OCI-LY1 (cell line): ENCODE results near the gene SOWAHD.
"Not testable (repeated sequence)": the region's sequence is repeated elsewhere in the genome, so short reads cannot be mapped to it uniquely, and the experiment has no call there.

ENCODE experiments used
- H2AFZ ChIP-seq: fragments of 200-600 bp; sonication (generic), shearing (Covaris generic); 2 replicates; pipeline ENCODE4 v1.6.0; 2014; ENCODE audit warnings: antibody characterized with exemption, mild to moderate bottlenecking, low read length
- H3F3A ChIP-seq: fragments of 200-600 bp; sonication (generic), shearing (Covaris generic); 2 replicates; pipeline ENCODE4 v1.6.0; 2014; ENCODE audit warnings: mild to moderate bottlenecking, antibody characterized with exemption, low read length, moderate library complexity; ENCODE audit not compliant: insufficient read depth
- H3K27ac ChIP-seq: fragments of 200-600 bp; sonication (generic); 2 replicates; pipeline ENCODE4 v1.5.1; 2014; ENCODE audit warnings: low read length, mixed run types, mild to moderate bottlenecking, low read depth; ENCODE audit not compliant: poor library complexity, severe bottlenecking
- H3K27me3 ChIP-seq: fragments of 200-600 bp; sonication (generic); 2 replicates; pipeline ENCODE4 v1.6.0; 2014; ENCODE audit warnings: antibody characterized with exemption, mild to moderate bottlenecking, low read length, moderate library complexity; ENCODE audit not compliant: insufficient read depth
- H3K36me3 ChIP-seq: fragments of 200-600 bp; sonication (generic); 2 replicates; pipeline ENCODE4 v1.6.1; 2014; ENCODE audit warnings: mild to moderate bottlenecking, antibody characterized with exemption, low read length, moderate library complexity, mixed read lengths; ENCODE audit not compliant: insufficient read depth
- H3K4me1 ChIP-seq: fragments of 200-600 bp; sonication (generic); 2 replicates; pipeline ENCODE4 v1.5.1; 2014; ENCODE audit warnings: mild to moderate bottlenecking, low read length, moderate library complexity; ENCODE audit not compliant: insufficient read depth, severe bottlenecking
- H3K4me2 ChIP-seq: fragments of 200-600 bp; sonication (generic), shearing (Covaris generic); 2 replicates; pipeline ENCODE4 v1.6.1; 2014; ENCODE audit warnings: low read length
- H3K4me3 ChIP-seq: fragments of 200-600 bp; sonication (generic); 2 replicates; pipeline ENCODE4 v1.5.1; 2014; ENCODE audit warnings: low read length, low read depth, mild to moderate bottlenecking, mixed read lengths; ENCODE audit not compliant: poor library complexity, severe bottlenecking
- H3K79me2 ChIP-seq: fragments of 200-600 bp; shearing (Covaris generic); 2 replicates; pipeline ENCODE4 v1.6.1; 2016; ENCODE audit warnings: mixed run types, low read length, mixed read lengths; ENCODE audit not compliant: insufficient read depth
- H3K9ac ChIP-seq: fragments of 200-600 bp; sonication (generic), shearing (Covaris generic); 2 replicates; pipeline ENCODE4 v1.6.1; 2014; ENCODE audit warnings: mild to moderate bottlenecking, low read length, mixed read lengths
- H3K9me2 ChIP-seq: fragments of 200-600 bp; sonication (generic), shearing (Covaris generic); 2 replicates; pipeline ENCODE4 v1.6.1; 2014; ENCODE audit warnings: low read depth, mild to moderate bottlenecking, low read length, mixed read lengths
- H3K9me3 ChIP-seq: fragments of 200-600 bp; shearing (Covaris generic); 2 replicates; pipeline ENCODE4 v1.6.1; 2014; ENCODE audit warnings: low read length, mixed read lengths
- H4K20me1 ChIP-seq: fragments of 200-600 bp; sonication (generic), shearing (Covaris generic); 2 replicates; pipeline ENCODE4 v1.6.0; 2016; ENCODE audit warnings: mild to moderate bottlenecking, low read length; ENCODE audit not compliant: insufficient read depth
- CTCF ChIP-seq: fragments of 200-600 bp; sonication (generic), shearing (Covaris generic); IDR thresholded peaks from 2 replicates; pipeline ENCODE4 v1.5.1; 2017; ENCODE audit warnings: mild to moderate bottlenecking, antibody characterized with exemption, low read length, moderate library complexity, mixed read lengths
- EZH2 ChIP-seq: fragments of 200-600 bp; sonication (generic), shearing (Covaris generic); IDR thresholded peaks from 2 replicates; pipeline ENCODE4 v1.8.0; 2017; ENCODE audit warnings: borderline replicate concordance, mixed run types, mild to moderate bottlenecking, antibody characterized with exemption, low read length, moderate library complexity, mixed read lengths

Gene SOWAHD

GRCh38 chrX:119763181-119763580, 4.8 kb downstream of the SOWAHD start:
- Histone ChIP-seq H3K27ac (peak overlapping the region; percentile 61), H3K27me3 (no peaks in the 10 kb centered on the region), H3K4me2 (no peak overlapping the region), H2AFZ (no peak overlapping the region), H3K36me3 (no peaks in the 10 kb centered on the region), H3K4me3 (no peak overlapping the region), H3K9ac (no peak overlapping the region), H3K9me2 (no peaks in the 10 kb centered on the region), H4K20me1 (no peaks in the 10 kb centered on the region), H3K9me3 (no peaks in the 10 kb centered on the region), H3F3A (no peaks in the 10 kb centered on the region), H3K79me2 (no peaks in the 10 kb centered on the region), H3K4me1 (peaks cover 47% of the 10 kb centered on the region)
- TF ChIP-seq CTCF = no peak
- no peak for TF ChIP-seq EZH2

GRCh38 chrX:119763836-119764387, 5.5 kb downstream of the SOWAHD start:
- Histone ChIP-seq H3K9ac (no peak overlapping the region), H3K27ac (peak overlapping the region; percentile 61), H4K20me1 (no peaks in the 10 kb centered on the region), H3K9me3 (no peaks in the 10 kb centered on the region), H3K4me1 (peaks cover 41% of the 10 kb centered on the region), H3K79me2 (no peaks in the 10 kb centered on the region), H3K4me2 (peak overlapping the region; percentile 18; the same call in 1 of the 2 replicates), H3K9me2 (no peaks in the 10 kb centered on the region), H3K4me3 (no peak overlapping the region), H2AFZ (no peak overlapping the region), H3K36me3 (no peaks in the 10 kb centered on the region), H3F3A (no peaks in the 10 kb centered on the region), H3K27me3 (no peaks in the 10 kb centered on the region)
- TF ChIP-seq EZH2 = no peak
- TF ChIP-seq CTCF = no peak

- H3K27ac ChIP-seq, H3K9me3 ChIP-seq, H2AFZ ChIP-seq, H4K20me1 ChIP-seq, H3K27me3 ChIP-seq, H3K4me2 ChIP-seq, H3K36me3 ChIP-seq, H3K4me3 ChIP-seq, H3K9me2 ChIP-seq, H3F3A ChIP-seq, H3K9ac ChIP-seq, H3K79me2 ChIP-seq: not testable (repeated sequence)
- peaks cover 14% of the 10 kb centered on the region for H3K4me1 ChIP-seq
Measured at GRCh38 chrX:119768436-119768835, 10.0 kb downstream of the SOWAHD start.

- not testable (repeated sequence) for H4K20me1 ChIP-seq, H3F3A ChIP-seq, H3K79me2 ChIP-seq, H3K36me3 ChIP-seq, H3K27ac ChIP-seq, H3K9ac ChIP-seq, H3K9me3 ChIP-seq, H2AFZ ChIP-seq, H3K9me2 ChIP-seq, H3K27me3 ChIP-seq, H3K4me1 ChIP-seq, H3K4me2 ChIP-seq, H3K4me3 ChIP-seq
Measured at GRCh38 chrX:119769388-119769787, 11.0 kb downstream of the SOWAHD start.
